Measurements from ENCODE around the gene SMG9.

The SMG9 gene

DNA sequence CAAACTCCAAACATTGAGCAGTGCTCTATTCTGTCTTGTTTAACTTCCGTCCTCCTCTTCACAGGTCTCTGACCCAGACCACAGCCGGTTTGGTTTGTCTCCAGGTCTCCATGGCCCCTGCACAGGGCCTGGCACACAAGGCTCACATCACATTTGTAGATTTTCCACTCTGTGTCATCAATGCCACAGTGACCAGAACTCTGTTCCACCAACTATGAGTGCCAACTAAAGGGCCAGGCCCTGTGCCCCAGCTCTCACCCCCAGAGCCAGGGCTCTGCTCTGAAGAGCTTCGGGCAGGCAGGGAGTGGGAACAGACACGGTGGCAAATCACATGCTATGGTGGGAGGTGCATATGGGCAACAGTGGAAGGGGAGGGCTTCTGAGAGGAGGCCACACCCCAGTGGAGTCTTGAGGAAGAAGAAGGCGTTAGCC lies 16.0 kb downstream of the SMG9 start:
- Histone ChIP-seq H3K27me3 (ENCODE audit: low read depth, low read length) (no peaks in the 10 kb centered on the region), H2AFZ (ENCODE audit: low read depth, low read length) (no peak overlapping the region), H3K4me1 (ENCODE audit: low read length) (no peaks in the 10 kb centered on the region), H4K20me1 (ENCODE audit: insufficient read depth, low read length) (no peaks in the 10 kb centered on the region), H3K9ac (ENCODE audit: low read length) (no peak overlapping the region), H3K79me2 (ENCODE audit: low read length) (no peaks in the 10 kb centered on the region), H3K36me3 (replicated peaks; ENCODE audit: low read depth, low read length) (peaks cover 84% of the 10 kb centered on the region), H3K4me2 (ENCODE audit: low read length) (no peak overlapping the region), H3K27ac (ENCODE audit: low read length) (no peak overlapping the region), H3K9me3 (ENCODE audit: insufficient read depth, low read length) (no peaks in the 10 kb centered on the region), H3K4me3 (ENCODE audit: low read length) (no peak overlapping the region)
- TF ChIP-seq, protein P1, sequence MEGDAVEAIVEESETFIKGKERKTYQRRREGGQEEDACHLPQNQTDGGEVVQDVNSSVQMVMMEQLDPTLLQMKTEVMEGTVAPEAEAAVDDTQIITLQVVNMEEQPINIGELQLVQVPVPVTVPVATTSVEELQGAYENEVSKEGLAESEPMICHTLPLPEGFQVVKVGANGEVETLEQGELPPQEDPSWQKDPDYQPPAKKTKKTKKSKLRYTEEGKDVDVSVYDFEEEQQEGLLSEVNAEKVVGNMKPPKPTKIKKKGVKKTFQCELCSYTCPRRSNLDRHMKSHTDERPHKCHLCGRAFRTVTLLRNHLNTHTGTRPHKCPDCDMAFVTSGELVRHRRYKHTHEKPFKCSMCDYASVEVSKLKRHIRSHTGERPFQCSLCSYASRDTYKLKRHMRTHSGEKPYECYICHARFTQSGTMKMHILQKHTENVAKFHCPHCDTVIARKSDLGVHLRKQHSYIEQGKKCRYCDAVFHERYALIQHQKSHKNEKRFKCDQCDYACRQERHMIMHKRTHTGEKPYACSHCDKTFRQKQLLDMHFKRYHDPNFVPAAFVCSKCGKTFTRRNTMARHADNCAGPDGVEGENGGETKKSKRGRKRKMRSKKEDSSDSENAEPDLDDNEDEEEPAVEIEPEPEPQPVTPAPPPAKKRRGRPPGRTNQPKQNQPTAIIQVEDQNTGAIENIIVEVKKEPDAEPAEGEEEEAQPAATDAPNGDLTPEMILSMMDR (IDR thresholded peaks at IDR 0.05; ENCODE audit: low read depth, low read length): no peak
- TF ChIP-seq EZH2phosphoT487 (IDR thresholded peaks at IDR 0.05; ENCODE audit: low read depth): no peak

- Histone ChIP-seq H3K4me1 (ENCODE audit: low read length) (no peaks in the 10 kb centered on the region), H3K36me3 (replicated peaks; ENCODE audit: low read depth, low read length) (peaks cover 87% of the 10 kb centered on the region), H4K20me1 (ENCODE audit: insufficient read depth, low read length) (no peaks in the 10 kb centered on the region), H3K79me2 (ENCODE audit: low read length) (no peaks in the 10 kb centered on the region), H2AFZ (ENCODE audit: low read depth, low read length) (no peak overlapping the region), H3K9me3 (ENCODE audit: insufficient read depth, low read length) (no peaks in the 10 kb centered on the region), H3K27me3 (ENCODE audit: low read depth, low read length) (no peaks in the 10 kb centered on the region), H3K9ac (ENCODE audit: low read length) (no peak overlapping the region), H3K4me3 (ENCODE audit: low read length) (no peak overlapping the region), H3K27ac (ENCODE audit: low read length) (no peak overlapping the region), H3K4me2 (ENCODE audit: low read length) (no peak overlapping the region)
- TF ChIP-seq EZH2phosphoT487 (IDR thresholded peaks at IDR 0.05; ENCODE audit: low read depth): no peak
- TF ChIP-seq, protein P1 (IDR thresholded peaks at IDR 0.05; ENCODE audit: low read depth, low read length): no peak
Measured at GRCh38 chr19:43735957-43736356, 18.8 kb downstream of the SMG9 start.

DNA sequence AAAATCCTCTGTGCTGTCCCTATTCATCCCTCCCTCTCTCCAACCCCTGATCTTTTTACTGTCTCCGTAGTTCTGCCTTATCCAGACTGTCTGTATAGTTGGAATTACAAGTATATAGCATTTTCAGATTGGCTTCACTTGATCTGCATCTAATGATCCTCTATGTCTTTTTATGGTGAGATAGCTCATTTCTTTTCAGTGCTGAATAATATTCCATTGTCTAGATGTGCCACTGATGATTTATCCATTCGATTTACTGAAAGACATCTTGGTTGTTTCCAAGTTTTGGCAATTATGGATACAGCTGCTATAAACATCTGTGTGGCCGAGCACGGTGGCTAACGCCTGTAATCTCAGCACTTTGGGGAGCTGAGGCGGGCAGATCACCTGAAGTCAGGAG lies 19.7 kb downstream of the SMG9 start:
- H3K4me3 ChIP-seq (ENCODE audit: low read length): no peak overlapping the region
- H3K9me3 ChIP-seq (ENCODE audit: insufficient read depth, low read length): no peaks in the 10 kb centered on the region
- no peaks in the 10 kb centered on the region for H4K20me1 ChIP-seq (ENCODE audit: insufficient read depth, low read length)
- H3K4me2 ChIP-seq (ENCODE audit: low read length): no peak overlapping the region
- no peak overlapping the region for H2AFZ ChIP-seq (ENCODE audit: low read depth, low read length)
- TF ChIP-seq, protein P1 (IDR thresholded peaks at IDR 0.05; ENCODE audit: low read depth, low read length): no peak
- no peak for TF ChIP-seq EZH2phosphoT487 (IDR thresholded peaks at IDR 0.05; ENCODE audit: low read depth)
- no peak overlapping the region for H3K9ac ChIP-seq (ENCODE audit: low read length)
- H3K36me3 ChIP-seq (replicated peaks; ENCODE audit: low read depth, low read length): peaks cover 84% of the 10 kb centered on the region
- no peak overlapping the region for H3K27ac ChIP-seq (ENCODE audit: low read length)
- H3K4me1 ChIP-seq (ENCODE audit: low read length): no peaks in the 10 kb centered on the region
- no peaks in the 10 kb centered on the region for H3K79me2 ChIP-seq (ENCODE audit: low read length)
- no peaks in the 10 kb centered on the region for H3K27me3 ChIP-seq (ENCODE audit: low read depth, low read length)

- TF ChIP-seq EZH2phosphoT487 (IDR thresholded peaks at IDR 0.05; ENCODE audit: low read depth): no peak
- TF ChIP-seq, protein P1 (IDR thresholded peaks at IDR 0.05; ENCODE audit: low read depth, low read length): no peak
- no peaks in the 10 kb centered on the region for H3K79me2 ChIP-seq (ENCODE audit: low read length)
- H4K20me1 ChIP-seq (ENCODE audit: insufficient read depth, low read length): no peaks in the 10 kb centered on the region
- H3K27me3 ChIP-seq (ENCODE audit: low read depth, low read length): no peaks in the 10 kb centered on the region
- no peak overlapping the region for H3K4me3 ChIP-seq (ENCODE audit: low read length)
- H3K9ac ChIP-seq (ENCODE audit: low read length): no peak overlapping the region
- no peak overlapping the region for H3K4me2 ChIP-seq (ENCODE audit: low read length)
- peaks cover 72% of the 10 kb centered on the region for H3K36me3 ChIP-seq (replicated peaks; ENCODE audit: low read depth, low read length)
- no peak overlapping the region for H2AFZ ChIP-seq (ENCODE audit: low read depth, low read length)
- no peak overlapping the region for H3K27ac ChIP-seq (ENCODE audit: low read length)
- no peaks in the 10 kb centered on the region for H3K9me3 ChIP-seq (ENCODE audit: insufficient read depth, low read length)
- H3K4me1 ChIP-seq (ENCODE audit: low read length): no peaks in the 10 kb centered on the region
Measured at GRCh38 chr19:43731846-43732245, 22.9 kb downstream of the SMG9 start.

Measured in OCI-LY3 (cell line).